ENCODE data around the gene CRLF3.

GRCh38 chr17:30831257-30831656, 6.8 kb upstream of the CRLF3 start:
- TF ChIP-seq, protein P1, sequence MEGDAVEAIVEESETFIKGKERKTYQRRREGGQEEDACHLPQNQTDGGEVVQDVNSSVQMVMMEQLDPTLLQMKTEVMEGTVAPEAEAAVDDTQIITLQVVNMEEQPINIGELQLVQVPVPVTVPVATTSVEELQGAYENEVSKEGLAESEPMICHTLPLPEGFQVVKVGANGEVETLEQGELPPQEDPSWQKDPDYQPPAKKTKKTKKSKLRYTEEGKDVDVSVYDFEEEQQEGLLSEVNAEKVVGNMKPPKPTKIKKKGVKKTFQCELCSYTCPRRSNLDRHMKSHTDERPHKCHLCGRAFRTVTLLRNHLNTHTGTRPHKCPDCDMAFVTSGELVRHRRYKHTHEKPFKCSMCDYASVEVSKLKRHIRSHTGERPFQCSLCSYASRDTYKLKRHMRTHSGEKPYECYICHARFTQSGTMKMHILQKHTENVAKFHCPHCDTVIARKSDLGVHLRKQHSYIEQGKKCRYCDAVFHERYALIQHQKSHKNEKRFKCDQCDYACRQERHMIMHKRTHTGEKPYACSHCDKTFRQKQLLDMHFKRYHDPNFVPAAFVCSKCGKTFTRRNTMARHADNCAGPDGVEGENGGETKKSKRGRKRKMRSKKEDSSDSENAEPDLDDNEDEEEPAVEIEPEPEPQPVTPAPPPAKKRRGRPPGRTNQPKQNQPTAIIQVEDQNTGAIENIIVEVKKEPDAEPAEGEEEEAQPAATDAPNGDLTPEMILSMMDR (IDR thresholded peaks at IDR 0.05; ENCODE audit: insufficient read depth, low read length, poor library complexity, severe bottlenecking), result no peak
- no peak for TF ChIP-seq EZH2phosphoT487 (conservative IDR thresholded peaks at IDR 0.05; ENCODE audit: low read length)
